Measurements from ENCODE around the gene RSPO4. TPM values are rescaled to one million over a fixed set of nuclear protein-coding genes. Genes with fewer than 3 reads are reported as not detected.
A peak's percentile ranks its signal among the peaks of the same experiment; 100 is the strongest.

Gene RSPO4
- under 1 TPM in 2 of 3 donors, not detected in 1; 0.10 to 0.22 TPM for total RNA-seq
- long read RNA-seq, donor 1: 0 reads
- long read RNA-seq, donor 2: 0 reads

DNA sequence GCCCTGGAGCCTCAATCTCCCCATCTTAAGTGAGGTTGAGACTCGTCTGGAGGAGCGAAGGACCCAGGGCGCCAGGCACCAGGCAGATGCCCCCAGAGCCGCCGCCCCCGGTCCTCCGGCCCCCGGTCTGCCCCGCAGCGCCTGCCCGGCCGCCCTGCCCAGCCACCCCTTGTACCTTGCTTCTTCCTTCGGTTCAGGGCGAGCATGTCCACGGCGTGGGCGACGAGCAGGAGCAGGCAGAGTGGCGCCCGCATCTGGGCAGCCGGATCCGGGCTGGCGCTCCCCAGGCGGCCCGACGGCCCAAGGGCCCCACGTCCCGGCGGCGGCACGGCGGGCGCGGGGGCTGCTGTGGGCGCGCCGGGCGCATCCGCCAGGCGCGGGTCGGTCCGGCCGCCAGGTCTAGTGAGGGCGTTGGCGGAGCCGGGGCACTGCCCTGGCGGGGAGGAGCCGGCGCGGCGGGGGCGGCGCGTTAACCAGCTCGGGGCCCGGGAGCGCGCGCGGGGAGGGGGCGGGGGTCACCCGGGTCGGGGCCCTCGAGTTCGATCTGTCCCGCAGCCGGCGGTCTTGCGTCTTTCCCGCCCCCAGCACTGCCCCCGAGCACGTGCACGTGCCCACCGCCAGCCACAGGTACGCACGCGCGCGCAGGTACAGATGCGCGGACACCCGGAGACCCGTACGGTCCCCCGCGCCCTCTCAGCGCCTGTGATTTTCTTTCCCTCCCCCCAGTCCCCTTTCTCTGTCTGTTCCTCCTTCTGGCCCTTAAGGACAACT is at the start of gene RSPO4:
Gene RSPO4 (minus strand): TSS at position 401 of the 771 bp plus-strand sequence. CDS start 147 bp downstream, at position 254.
- ATAC-seq: peak; percentile 30
- peak in 1 of 3 donors; percentile 3 for DNase-seq

DNA sequence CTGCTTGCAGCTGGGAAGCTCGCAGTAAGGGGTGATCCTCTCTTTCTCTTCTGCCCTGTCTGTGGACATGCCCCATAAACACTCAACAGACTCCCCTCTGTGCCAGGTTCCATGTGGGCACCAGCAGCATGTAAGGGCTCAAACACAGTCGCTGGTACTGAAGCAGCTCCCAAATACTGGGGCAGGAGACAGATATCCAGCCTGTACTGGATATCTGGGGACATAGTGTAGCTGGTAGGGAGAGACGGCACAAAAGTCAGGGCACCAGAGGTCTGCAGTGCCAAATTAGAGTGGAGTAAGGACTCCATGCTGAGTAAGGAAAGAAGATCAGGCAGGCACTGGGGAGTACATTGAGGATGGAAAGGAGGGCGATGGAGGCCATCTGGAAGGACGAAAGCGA is 48.3 kb upstream of the RSPO4 start:
- Histone ChIP-seq H3K36me3 (ENCODE audit: low read depth) (no peaks in the 10 kb centered on the region), H3K9me3 (no peaks in the 10 kb centered on the region), H3K4me1 (ENCODE audit: low read depth) (no peaks in the 10 kb centered on the region), H3K4me3 (no peak overlapping the region)
- TF ChIP-seq, protein P1, sequence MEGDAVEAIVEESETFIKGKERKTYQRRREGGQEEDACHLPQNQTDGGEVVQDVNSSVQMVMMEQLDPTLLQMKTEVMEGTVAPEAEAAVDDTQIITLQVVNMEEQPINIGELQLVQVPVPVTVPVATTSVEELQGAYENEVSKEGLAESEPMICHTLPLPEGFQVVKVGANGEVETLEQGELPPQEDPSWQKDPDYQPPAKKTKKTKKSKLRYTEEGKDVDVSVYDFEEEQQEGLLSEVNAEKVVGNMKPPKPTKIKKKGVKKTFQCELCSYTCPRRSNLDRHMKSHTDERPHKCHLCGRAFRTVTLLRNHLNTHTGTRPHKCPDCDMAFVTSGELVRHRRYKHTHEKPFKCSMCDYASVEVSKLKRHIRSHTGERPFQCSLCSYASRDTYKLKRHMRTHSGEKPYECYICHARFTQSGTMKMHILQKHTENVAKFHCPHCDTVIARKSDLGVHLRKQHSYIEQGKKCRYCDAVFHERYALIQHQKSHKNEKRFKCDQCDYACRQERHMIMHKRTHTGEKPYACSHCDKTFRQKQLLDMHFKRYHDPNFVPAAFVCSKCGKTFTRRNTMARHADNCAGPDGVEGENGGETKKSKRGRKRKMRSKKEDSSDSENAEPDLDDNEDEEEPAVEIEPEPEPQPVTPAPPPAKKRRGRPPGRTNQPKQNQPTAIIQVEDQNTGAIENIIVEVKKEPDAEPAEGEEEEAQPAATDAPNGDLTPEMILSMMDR (IDR thresholded peaks at IDR 0.05): no peak
- no peak for ATAC-seq
- DNase-seq: no peak
- intact Hi-C loops (cut with DNase I, micrococcal nuclease): no loop called here

More for the DNA sequence above, at the start of gene RSPO4:
- intact Hi-C loops (cut with DNase I, micrococcal nuclease): no loop called here
- no peaks in the 10 kb centered on the region for H3K9me3 ChIP-seq
- H3K4me3 ChIP-seq: no peak within 1 kb of the TSS
- no peaks in the 10 kb centered on the region for H3K36me3 ChIP-seq (ENCODE audit: low read depth)
- TF ChIP-seq, protein P1 (IDR thresholded peaks at IDR 0.05): no peak
- H3K4me1 ChIP-seq (ENCODE audit: low read depth): peaks cover 2% of the 10 kb centered on the region

DNA sequence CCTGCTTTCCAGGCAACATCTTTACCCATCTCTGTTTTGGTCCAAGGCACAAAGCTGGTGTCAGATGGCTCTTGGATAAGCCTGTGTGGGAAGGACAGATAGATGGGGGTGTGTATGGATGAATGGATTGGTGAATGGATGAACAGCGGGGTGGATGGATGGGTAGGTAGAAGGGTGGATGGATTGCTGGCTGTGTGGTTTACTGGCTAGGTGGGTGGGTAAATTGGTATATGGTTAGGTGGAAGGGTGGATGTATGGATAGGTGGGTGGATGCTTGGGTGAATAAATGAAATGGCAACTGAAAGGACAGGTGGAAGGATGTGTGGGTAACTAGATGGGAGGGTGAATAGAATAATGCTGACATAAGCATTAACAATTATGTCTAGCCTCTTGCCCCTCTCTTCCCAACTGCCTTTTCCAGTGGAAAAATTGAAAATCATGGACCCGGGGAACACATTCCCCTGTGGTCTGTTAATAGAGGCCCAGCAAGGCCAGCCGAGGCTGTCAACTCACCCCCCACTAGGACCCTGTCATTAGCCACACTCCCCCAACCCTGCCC is 43.8 kb upstream of the RSPO4 start:
- Histone ChIP-seq H3K4me3 (no peak overlapping the region), H3K9me3 (no peaks in the 10 kb centered on the region), H3K36me3 (ENCODE audit: low read depth) (no peaks in the 10 kb centered on the region), H3K4me1 (ENCODE audit: low read depth) (no peaks in the 10 kb centered on the region)
- intact Hi-C loops (cut with DNase I, micrococcal nuclease): no loop called here
- DNase-seq (no peak), ATAC-seq (no peak)
- TF ChIP-seq, protein P1 (IDR thresholded peaks at IDR 0.05): no peak

DNA sequence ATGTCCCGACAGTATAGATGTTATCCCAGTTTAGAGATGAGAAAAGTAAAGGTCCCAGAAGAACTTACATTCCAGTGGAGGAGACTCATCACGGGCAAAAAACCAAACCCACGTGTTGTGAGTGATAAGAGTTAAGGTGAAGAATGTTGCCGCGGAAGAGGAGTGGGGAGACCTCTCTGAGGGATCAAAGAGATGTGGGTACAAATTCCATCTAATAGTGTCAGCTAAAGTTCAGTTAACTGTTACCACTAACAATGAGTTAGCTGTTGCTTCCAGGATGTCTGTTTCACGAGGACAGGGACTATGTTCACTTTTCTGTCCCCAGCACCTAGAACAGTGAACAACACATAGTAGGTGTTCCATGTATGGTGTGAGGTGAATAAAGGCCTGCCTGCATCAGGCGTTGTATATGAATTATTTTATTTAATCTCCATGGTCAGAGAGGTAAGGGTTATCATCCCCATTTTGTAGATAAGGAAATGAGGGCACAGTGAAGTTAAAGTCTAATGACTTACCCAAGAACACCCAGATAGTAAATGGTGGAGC is 39.8 kb upstream of the RSPO4 start:
- TF ChIP-seq, protein P1 (IDR thresholded peaks at IDR 0.05): no peak
- Histone ChIP-seq H3K9me3 (no peaks in the 10 kb centered on the region), H3K4me3 (no peak overlapping the region), H3K4me1 (ENCODE audit: low read depth) (no peaks in the 10 kb centered on the region), H3K36me3 (ENCODE audit: low read depth) (no peaks in the 10 kb centered on the region)
- intact Hi-C loops (cut with DNase I, micrococcal nuclease): no loop called here
- DNase-seq: no peak
- no peak for ATAC-seq

DNA sequence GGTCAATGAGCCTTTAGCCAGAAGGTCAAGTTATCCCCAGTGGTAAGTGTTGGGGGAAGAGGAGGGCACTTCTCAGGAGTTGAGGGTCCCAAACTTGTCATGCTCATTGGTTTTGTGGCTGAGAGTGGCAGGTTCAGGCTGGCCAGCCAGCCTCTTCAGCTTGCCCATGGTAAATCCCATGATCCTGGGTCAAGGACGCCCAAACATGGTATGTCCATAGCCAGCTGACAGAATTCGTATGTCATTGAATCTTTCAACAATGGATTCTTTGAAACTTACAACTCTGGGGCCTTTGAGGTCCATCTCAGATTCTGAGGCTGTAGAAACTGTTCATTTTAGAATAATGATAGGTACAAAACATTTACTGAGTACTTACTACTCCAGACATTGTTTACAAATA is 36.1 kb upstream of the RSPO4 start:
- no peaks in the 10 kb centered on the region for H3K36me3 ChIP-seq (ENCODE audit: low read depth)
- TF ChIP-seq, protein P1 (IDR thresholded peaks at IDR 0.05): no peak
- no peaks in the 10 kb centered on the region for H3K4me1 ChIP-seq (ENCODE audit: low read depth)
- intact Hi-C loops (cut with DNase I, micrococcal nuclease): no loop called here
- no peak overlapping the region for H3K4me3 ChIP-seq
- ATAC-seq: no peak
- DNase-seq: no peak
- H3K9me3 ChIP-seq: no peaks in the 10 kb centered on the region
